Measurements from ENCODE around the gene NXN.
A peak's percentile ranks its signal among the peaks of the same experiment; 100 is the strongest.
"Not testable (repeated sequence)": the region's sequence is repeated elsewhere in the genome, so short reads cannot be mapped to it uniquely, and the experiment has no call there.

The NXN gene

DNA sequence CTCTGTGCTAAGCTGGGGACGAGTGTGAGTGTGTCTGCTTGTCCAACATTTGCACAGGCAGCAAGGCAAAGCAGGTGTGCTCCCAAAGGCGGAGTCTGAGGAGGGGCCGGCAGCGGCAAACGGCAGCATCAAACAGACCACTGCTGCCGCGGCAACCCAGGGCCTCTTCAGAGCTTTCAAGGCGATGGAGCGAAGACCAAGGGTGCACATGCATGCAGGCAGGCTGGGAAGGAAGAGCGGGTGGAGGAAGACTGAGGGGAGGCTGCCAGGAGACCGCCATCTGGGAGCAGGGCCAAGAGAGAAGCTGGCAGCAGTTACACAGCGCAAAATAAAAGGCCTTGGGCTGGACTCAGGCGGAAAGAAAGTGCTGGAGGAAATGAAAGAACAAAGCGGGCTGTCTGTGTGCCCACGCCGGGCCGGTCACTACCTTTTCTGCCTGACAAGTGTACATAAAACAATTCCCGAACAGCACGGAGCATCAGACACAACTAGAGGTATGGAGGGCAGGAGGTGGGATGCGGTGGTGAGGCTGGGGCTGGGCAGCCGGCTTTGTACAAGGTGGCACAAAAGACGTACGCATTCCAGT is 25.9 kb upstream of the NXN start:
- no peak for DNase-seq

DNA sequence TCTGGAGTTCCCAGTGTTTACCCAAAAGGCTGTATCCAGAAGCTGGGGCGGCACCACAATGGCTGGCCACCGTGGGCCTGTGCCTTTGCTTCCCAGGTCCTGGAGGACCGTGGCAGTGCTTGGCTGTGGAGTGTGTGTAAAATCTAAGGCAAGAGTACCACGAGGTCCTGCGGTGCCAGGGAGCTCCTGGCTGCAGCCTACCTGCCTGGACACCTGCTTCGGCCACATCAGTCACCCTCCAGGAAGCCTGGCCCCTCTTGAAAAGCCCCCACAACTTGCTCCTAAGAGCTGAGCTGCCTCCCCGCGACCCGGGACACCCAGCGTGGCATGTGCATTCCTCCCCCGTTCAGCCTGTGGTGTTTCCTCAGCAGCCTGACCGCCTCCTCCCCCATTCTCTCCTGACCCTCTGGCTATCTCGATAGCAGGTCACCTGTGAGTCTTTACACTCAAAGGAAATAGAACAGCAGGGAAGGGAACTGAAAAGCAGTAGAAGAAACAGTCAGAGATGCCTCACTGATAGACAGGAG is 25.3 kb upstream of the NXN start:
- no peak for DNase-seq

DNA sequence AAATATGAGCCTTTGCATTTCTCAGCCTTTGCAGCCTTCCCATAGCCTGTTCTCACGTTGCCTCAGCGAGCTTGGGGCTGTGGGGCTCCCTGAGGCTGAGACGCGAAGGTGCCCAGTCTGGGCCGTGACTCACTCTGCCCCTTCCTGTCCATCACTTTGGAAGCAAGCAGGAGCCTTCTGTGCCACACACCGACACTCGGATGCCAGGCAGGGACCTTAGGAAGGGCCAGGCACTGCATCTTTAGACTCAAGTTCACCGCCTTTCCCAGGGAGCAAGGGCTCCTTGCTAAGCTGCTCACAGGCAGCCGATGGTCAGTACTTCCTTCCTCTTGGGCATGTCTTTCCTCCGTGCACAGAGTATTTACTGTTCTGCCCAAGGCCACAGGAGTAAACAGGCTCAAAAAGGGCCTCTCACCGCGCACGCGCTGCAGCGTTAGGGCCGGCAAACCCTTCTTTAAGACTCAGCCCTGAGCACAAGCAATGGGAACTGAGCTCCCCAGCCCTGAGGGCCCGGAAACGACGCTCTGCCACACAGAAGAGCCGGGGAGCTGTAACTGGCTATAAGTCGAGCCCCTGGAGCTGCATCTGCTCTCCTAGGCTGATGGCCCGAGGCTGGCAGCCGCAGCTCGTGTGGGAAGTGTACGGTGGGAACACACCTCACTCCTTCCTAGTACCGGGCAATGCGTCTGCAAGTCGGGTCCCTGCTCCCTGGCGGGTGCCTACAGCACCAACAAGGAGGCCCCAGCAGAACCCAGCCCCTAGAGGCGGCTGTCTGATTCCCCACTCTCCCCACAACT is 24.6 kb upstream of the NXN start:
- no peak for DNase-seq

DNA sequence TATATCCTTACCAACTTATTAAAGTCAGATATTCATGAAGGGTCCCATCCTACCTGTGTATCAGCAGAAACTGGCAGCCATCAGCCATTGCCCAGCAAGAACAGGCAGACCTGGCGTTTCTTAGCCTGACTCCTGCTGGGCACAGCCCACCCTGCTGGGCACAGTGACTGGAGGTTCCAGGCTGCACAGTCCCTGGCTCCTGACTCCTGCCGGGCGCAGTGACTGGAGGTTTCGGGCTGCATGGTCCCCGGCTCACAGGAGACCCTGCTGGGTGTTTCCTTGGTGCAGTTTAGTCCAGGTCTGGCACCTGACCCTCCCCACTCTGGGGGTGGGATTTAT is 24.0 kb upstream of the NXN start:
- no peak for DNase-seq

DNA sequence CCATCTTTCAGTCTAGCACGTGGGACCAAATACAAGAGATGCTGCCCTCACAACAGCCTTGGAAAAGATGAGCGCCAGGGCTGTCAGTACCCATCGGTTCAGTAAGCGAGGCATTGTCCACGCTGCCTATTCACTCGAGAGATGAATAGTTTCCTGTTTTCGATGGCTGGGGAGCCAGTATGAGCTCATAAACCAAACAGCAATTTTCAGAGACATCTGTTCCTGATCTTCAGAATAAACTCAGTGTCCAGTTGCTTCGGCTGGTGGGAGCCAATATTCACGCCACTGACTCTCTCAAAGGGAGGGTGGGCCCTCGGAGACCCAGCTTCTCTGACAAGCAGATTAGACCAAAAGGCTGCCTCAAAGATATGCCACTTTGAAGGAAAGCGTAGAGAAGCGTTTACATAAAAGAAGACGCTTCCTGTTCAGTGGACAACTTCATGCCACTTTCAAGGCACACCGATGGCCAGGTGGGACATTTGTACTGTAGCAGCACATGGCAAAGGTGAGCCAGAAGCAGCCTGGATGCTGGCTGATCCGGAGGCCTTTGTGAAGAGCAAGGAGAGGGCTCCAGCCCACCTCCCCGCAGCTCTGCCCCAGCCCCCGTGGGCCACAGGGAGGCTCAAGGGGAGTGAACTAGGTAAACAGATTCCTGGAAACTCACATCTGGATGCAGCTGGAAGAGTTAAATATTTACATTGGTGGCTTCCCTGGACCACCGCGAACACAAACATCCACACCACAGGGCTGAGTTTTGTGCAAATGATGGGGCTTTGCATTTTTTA is 23.4 kb upstream of the NXN start:
- DNase-seq, result no peak

DNA sequence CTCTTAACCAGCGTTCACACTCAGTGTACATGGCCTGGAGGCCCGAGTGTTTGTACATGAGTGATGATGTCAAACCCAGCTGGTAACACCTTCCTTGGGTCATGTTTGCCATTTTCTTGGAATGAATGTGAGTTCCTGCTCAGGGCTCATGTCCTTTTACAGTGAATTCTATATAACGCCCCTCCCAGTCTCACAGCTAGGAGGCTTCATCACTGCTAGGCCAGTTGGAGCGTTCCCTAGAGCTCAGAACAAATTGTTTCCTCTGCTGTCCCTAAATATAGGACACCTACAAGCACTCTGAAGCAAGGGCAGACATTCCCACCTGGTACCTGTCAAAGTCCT is 22.8 kb upstream of the NXN start:
- DNase-seq, result no peak

DNA sequence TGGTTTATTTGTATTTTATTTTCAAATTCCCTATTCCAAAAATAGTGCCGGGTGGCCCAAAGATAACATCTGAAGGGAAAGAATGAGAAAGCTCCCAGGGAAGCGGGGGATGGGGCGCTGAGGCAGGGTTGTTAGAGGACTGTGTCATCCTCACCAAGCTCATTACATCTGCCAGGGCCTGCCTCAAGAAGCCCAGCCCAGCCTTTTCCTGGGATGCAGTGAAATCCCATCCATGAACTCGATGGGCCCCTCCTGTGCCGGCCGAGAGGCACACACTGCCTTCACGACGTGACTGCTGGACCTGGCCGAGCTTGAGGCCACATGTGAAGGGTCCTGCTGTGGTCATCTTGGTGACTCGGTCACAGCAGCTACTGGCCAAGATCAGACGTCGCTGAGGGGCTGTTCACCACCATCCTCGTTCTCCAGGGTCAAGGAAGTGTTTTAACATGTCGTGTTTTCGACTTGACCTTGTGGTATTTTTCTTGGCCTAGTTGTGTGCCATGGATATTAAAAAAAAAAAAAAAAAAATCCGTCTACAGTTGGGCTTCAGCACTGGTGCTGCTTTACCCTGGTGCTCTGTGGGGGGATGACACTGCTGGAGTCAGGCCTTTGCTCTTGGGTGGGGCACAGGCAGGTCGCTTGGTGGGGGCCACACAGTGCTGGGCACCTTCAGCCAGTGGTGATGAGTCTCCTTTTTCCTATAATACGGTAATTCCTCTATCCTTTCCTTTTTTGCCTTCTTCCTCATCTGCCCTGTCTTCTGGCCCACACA is 22.2 kb upstream of the NXN start:
- DNase-seq, result no peak

DNA sequence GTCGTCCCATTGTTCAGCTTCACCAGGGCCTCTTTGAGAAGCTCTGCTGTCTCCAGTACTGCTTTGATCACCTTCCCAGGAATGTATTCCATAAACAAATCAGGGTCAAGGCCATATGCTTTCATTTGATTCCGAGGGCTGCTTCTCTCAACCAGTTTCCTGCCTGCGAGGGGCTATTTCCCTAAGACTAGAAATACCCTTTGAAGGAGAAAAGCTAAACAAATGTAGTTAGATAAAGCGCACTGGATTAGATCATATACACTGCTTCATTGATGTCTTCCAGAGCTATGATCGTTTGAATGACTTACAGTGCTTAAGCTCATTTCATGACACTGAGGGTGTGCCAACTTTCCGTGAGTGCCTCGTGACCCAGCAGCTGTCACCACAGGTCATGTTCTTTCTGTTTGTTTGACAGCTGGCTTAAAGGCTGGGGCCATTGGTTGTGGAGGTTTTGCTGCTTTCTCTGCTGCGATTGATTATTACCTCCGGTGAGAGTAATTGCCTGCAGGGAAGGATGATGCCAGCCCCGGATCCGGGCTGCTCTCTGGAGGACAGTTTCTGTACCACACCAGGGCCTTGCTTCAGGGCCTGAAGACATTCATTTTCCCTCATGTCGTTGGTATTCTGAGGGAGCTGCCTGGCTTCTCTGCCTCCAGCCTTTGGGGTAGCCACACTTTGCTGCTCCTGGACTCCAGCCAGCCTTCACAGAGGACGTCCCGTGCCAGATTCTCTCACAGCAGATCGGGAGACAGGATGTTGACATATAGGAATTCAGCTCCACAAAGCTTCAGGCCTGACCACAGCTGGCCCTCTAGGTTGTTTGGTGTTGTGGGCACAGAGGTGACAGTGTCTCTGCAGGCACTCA is 21.3 kb upstream of the NXN start:
- no peak for DNase-seq

DNA sequence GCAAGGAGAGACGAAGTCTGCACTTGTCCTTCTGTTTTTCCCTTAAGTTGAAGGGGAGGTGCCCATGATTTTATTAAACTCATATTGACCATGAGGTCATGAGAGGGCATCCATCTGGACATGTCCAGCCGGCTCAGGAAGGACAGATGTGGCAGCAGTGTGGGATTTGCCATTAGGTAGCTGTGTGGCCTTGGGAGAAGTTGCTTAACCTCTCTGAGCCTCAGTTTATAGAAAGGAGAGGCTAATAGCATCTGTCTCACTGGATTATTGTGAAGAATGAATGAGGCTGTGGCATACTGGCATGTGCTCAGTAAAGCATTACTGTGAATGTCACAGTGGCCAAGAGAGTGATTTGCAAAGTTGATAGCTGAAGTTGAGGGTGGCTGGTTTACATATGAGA is 18.5 kb upstream of the NXN start:
- no peak for DNase-seq

DNA sequence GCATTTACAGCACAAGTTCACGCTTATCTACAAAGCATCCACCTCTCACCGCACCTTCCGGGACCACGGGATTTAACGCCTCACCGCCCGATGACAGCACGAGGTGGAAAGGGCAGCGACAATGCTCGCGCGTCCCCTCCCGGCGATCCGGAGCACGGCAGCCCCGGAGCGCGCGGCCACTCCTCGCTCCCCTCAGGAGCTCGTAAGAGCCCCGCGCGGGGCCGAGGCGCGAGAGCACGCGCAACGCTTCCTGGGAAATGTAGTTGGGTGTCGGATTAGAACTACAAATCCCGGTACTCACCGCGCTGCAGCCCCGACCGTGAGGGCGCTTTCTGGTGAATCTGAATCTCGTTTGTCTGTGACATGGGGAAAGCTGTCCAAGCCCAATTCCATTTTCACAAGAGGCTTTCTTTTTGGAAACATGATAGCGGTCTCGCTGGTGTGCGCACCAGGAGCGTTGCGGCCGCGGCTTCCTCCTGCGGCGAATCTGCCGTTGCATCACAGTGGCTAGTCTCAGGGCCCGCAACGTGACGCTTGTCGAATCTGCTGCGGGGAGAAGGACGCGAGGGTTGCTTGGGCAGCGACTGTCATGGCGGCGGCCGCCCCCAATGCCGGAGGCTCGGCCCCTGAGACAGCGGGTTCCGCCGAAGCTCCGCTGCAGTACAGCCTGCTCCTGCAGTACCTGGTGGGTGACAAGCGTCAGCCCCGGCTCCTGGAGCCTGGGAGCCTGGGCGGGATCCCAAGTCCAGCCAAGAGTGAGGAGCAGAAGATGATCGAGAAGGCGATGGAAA is 17.2 kb upstream of the NXN start, which contains the start of gene TIMM22:
TIMM22 (plus strand) TSS at position 576 of the 791 bp plus-strand sequence; CDS start at position 590, 14 bp downstream.
- DNase-seq, result peak; percentile 94 to 95

DNA sequence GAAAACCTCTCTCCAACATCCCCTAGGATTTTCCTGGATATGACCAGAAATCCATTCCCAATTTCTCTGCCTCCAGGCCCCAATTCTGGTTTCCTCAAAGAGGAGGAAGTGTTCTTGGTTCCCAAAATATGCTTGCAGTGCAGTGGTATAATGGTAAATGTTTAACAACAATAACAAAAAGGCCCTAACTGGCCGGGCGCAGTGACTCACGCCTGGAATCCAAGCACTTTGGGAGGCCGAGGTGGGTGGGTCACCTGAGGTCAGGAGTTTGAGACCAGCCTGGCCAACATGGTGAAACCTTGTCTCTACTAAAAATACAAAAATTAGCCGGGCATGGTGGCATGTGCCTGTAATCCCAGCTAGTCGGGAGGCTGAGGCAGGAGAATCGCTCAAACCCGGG is 15.7 kb upstream of the NXN start:
- not testable (repeated sequence) for DNase-seq

DNA sequence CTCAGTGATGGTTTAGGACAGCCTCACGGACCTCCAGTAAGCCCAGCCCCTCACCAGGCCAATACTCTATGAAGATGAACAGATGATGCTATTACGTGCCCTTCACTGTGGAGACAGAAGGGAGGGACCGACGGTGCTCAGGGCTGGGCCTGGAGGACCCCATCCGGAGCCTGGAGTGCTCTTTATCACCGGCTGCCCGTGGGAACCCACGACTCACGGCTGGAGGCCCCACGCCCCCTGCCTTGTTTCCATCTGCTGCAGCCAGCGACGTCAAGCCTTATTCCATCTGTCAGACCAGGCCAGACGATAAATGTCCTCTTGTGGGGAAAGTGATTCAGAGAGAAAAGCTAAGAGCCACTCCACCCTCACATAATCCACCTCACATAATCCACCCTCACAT is 13.4 kb upstream of the NXN start:
- DNase-seq, result no peak

DNA sequence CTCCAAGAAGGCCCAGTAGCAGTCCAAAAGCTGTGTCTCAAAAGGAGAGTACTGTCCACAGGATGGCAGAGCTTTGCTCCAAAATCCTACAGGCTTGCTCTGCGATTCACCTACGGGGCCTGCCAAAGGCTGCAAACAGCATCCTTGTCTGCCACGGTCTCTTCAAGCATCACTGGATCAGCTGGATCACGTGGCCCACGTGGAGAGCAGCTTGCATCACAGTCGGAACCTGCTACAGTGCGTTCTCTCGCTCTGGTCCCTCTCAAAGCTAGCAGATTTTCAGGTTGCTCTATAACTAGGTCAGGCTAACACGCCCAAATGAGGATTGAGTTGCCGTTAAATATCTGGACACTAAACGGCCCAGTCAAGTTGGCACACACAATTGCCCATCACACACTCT is 9.0 kb upstream of the NXN start:
- DNase-seq, result no peak

DNA sequence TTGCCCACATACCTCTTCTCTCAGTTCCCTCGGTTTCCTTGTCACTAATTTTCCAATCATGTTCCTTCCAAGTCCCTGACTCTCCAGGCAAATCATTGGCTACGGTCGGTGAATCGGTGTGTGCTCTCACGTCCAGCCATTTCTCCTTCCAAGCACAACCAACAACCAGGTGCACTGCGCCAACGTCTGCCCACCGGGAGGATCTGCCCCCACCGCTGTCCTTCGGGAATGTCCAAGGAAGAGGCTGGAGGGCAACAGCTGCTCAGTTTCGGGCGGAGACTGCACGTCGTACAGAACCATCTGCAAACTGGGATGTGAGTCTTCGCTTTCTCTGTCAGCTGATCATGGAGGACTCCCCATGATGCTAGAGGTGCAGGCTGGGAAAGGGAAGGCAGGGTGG is 8.4 kb upstream of the NXN start:
- no peak for DNase-seq

DNA sequence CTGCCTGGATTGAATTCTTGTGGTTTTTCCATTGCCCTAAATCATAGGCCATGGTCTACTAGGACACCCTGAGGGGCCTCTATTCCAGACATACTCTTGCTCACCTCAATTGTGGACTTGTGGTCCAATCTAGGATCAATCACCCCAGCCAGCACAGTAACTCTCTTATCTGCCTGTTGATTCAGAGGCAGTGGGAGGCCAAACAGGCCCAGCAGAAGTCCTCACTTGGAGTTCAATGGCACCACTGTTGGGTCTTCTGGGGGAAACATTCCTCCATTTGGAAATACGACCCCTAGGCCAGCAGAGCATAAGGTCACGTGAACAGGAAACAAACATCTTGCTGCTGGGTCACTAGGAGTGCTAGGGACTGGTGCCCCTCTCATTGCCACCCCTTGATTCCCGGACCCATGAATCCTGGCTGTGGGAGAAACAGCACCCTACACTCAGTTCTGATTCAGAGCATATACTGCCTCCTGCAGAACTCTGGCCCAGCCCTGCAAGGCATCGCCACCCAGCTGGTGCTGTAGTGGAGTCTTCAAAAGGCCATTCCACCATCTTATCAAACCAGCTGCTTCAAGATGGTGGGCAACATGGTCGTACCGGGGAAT is 6.8 kb upstream of the NXN start:
- no peak for DNase-seq

DNA sequence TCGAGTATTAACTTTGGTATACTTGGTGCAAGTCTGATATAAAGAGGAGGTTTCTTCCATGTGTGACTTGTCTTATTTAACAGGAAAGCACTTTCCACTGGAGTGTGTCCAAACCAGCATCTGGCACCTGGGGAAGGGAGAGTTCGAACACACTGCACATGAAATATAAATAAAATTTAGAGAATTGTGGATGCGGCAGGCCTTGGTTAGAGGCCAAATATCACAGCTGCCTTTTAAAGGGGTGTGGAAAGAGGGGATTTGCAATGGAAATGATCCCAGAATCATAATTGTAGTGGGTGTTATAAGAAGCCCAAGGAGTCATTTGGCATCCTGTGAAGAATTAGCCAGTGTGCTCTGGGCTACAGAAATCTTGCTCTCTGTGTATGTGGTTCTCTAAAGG is 4.3 kb upstream of the NXN start:
- no peak for DNase-seq

DNA sequence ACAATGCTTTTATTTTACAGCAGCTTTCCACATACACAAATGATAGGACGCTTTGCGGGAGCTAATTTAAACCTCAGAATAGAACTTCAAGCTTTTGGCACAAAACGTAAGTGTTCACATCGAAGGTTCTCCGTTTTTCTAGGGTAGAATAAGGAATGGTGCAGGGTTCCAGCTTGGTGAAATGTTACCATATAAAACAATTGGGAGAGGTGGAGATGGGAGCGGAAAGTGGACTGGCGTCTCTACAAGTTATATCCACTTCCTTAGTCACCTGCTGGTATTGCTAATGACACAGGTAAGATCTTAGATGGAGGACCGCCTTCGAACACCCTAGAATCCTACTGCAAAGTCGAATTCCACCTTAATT is 1.7 kb upstream of the NXN start:
- no peak for DNase-seq

DNA sequence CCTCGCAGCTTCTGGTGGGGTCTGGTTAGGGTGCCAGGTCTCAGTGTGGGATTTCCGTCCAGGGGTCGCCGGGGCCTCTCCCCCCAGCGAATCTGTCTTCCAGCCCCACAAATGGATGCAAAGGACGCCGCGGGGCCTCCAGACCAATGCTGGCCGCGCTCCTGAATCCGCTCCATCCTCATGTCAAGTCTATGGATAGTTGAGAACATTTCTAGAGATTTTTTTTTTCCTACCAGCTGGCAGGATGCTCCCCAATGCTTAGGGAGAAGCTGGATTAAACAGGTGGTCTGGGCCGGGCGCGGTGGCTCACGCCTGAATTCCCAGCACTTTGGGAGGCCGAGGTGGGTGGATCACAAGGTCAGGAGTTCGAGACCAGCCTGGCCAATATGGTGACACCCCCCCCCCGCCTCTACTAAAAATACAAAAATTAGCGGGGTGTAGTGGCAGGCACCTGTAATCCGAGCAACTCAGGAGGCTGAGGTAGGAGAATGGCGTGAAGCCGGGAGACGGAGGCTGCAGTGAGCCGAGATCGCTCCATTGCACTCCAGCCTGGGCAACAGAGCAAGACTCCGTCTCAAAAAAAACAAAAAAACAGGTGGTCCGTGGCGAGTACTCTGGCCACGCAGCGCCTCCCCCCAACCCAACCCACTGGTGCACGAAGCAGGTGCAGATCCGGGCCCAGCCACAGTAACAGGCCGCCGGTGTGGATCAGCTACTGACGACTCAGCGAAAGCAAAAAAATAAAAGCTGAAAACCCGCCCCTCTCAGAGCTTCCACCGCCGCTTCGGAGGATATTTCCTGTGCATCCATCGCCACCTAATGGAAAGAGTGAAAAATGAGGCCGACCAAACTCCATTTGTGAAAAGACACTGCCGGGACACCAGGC is 1.1 kb upstream of the NXN start:
- peak; percentile 84 to 90 for DNase-seq

DNA sequence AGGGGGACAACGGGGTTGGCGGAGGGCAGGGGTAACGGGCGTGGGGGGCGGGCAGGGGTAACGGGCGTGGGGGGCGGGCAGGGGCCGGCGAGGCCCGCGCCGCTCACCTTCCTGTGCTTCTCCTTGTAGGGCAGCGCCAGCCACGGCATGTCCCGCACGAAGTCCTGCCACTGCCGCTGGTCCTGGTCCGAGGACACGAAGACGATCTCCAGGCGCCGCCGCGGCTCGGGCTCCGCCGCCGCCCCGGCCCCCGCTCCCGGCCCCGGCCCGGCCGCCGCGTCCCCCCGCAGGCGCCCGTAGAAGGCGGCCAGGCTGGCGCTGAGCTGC is 401 bp downstream of the NXN start:
- DNase-seq, result no peak
